Measurements from ENCODE around the gene PRR12. TPM values are rescaled to one million over a fixed set of nuclear protein-coding genes. Genes with fewer than 3 reads are reported as not detected.

The PRR12 gene
- total RNA-seq, 1 donor from 2014 or later: 32.0 TPM

GRCh38 chr19:49667473-49667872 lies 76.5 kb downstream of the PRR12 start:
- H3K4me3 ChIP-seq: no peak overlapping the region
- intact Hi-C loops (cut with DNase I): no loop called here
- no peaks in the 10 kb centered on the region for H3K27me3 ChIP-seq (ENCODE audit: low read depth)
- no peak for TF ChIP-seq CTCF (IDR thresholded peaks at IDR 0.05)
- DNase-seq: no peak
- peaks cover 31% of the 10 kb centered on the region for H3K4me1 ChIP-seq
- ATAC-seq: no peak
- no peaks in the 10 kb centered on the region for H3K9me3 ChIP-seq
- peaks cover 10% of the 10 kb centered on the region for H3K36me3 ChIP-seq
- H3K27ac ChIP-seq: no peak overlapping the region

- Histone ChIP-seq H3K4me1 (peaks cover 19% of the 10 kb centered on the region), H3K9me3 (no peaks in the 10 kb centered on the region), H3K27ac (no peak overlapping the region), H3K4me3 (no peak overlapping the region), H3K36me3 (peaks cover 3% of the 10 kb centered on the region), H3K27me3 (ENCODE audit: low read depth) (no peaks in the 10 kb centered on the region)
- ATAC-seq (no peak), DNase-seq (no peak)
- intact Hi-C loops (cut with DNase I): no loop called here
- TF ChIP-seq CTCF (IDR thresholded peaks at IDR 0.05): no peak
These were observed 78.5 kb downstream of the PRR12 start for GRCh38 chr19:49669516-49669915.

DNA sequence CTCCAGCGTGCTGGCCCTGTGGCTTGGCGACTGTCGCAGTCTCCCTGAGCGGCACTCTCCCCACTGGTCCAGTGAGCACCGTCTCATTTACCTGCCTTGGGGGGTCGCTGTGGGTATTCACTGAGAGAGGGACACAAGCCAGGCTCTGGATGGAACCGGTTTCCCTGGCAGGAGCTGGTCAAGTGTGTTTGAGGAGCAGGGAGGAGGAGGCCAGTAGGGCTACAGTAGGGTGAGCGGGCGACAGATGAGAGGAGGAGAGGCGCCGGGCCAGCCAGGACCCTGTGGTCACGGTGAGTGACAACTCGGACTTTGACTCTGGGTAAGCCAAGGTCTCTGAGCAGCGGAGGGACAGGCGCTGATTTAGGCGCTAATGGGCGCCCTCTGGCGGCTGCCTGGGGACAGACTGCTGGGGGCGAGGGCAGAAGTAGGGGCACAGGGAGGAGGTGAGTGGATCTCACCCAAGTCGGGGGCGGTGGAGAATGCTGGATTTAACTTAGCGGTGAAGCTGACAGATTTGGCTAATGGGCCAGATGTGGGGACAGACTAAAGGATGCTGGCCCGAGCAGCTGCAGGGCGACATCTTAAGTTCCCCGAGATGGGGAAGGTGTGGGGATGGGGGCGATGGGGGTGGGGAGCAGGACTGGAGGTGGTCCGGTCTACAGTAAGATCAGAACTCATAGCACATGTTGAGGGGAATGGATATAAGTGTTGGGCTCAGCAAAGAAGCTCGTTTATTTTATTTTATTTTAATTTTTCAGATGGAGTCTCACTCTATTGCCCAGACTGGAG lies 81.3 kb downstream of the PRR12 start:
- DNase-seq (peak; percentile 84), ATAC-seq (peak; percentile 18 to 21)
- Histone ChIP-seq H3K27ac (no peak overlapping the region), H3K36me3 (peaks cover 3% of the 10 kb centered on the region), H3K4me1 (peaks cover 15% of the 10 kb centered on the region), H3K9me3 (no peaks in the 10 kb centered on the region), H3K27me3 (ENCODE audit: low read depth) (no peaks in the 10 kb centered on the region), H3K4me3 (no peak overlapping the region)
- TF ChIP-seq CTCF (IDR thresholded peaks at IDR 0.05): peak; percentile 89
- intact Hi-C loops (cut with DNase I): no loop called here

Other genes starting within 250 kb of the PRR12 start
- 36.2 TPM for gene TEAD2, start 228.8 kb upstream of the PRR12 start, total RNA-seq
- 0.92 TPM for gene DKKL1, start 227.3 kb upstream of the PRR12 start, total RNA-seq
- gene KASH5, start 202.9 kb upstream of the PRR12 start, total RNA-seq: 3.1 TPM
- gene PTH2, start 167.7 kb upstream of the PRR12 start, total RNA-seq: not detected
- not detected for gene GFY, start 165.8 kb upstream of the PRR12 start, total RNA-seq
- gene SLC17A7, start 149.7 kb upstream of the PRR12 start, total RNA-seq: 0.56 TPM
- 63.2 TPM for gene PIH1D1, start 139.4 kb upstream of the PRR12 start, total RNA-seq
- gene ALDH16A1, start 138.0 kb upstream of the PRR12 start, total RNA-seq: 33.7 TPM
- gene FLT3LG, start 117.0 kb upstream of the PRR12 start, total RNA-seq: 12.8 TPM
- 1,820 TPM for gene RPL13A, start 103.6 kb upstream of the PRR12 start, total RNA-seq
- 1,649 TPM for gene RPS11, start 94.7 kb upstream of the PRR12 start, total RNA-seq
- 385 TPM for gene FCGRT, start 78.5 kb upstream of the PRR12 start, total RNA-seq
- gene RCN3, start 63.2 kb upstream of the PRR12 start, total RNA-seq: 28.1 TPM
- 47.2 TPM for gene NOSIP, start 10.6 kb upstream of the PRR12 start, total RNA-seq
- gene PRRG2, start 9.9 kb upstream of the PRR12 start, total RNA-seq: 7.6 TPM
- gene RRAS, start 49.0 kb downstream of the PRR12 start, total RNA-seq: 114 TPM
- 59.4 TPM for gene SCAF1, start 51.0 kb downstream of the PRR12 start, total RNA-seq
- gene IRF3, start 74.7 kb downstream of the PRR12 start, total RNA-seq: 99.8 TPM
- gene BCL2L12, start 74.8 kb downstream of the PRR12 start, total RNA-seq: 17.0 TPM
- gene PRMT1, start 86.1 kb downstream of the PRR12 start, total RNA-seq: 88.3 TPM
- 2.1 TPM for gene ADM5, start 98.4 kb downstream of the PRR12 start, total RNA-seq
- 3.8 TPM for gene CPT1C, start 99.9 kb downstream of the PRR12 start, total RNA-seq
- gene TSKS, start 172.1 kb downstream of the PRR12 start, total RNA-seq: 1.2 TPM
- 67.6 TPM for gene AP2A1, start 175.8 kb downstream of the PRR12 start, total RNA-seq
- gene FUZ, start 222.1 kb downstream of the PRR12 start, total RNA-seq: 24.0 TPM
- 65.8 TPM for gene MED25, start 227.1 kb downstream of the PRR12 start, total RNA-seq